ENCODE measurements around the gene ARHGEF19.
"Not testable (repeated sequence)": the region's sequence is repeated elsewhere in the genome, so short reads cannot be mapped to it uniquely, and the experiment has no call there.

Gene ARHGEF19

GRCh38 chr1:16164213-16165072 lies 48.0 kb downstream of the ARHGEF19 start:
- Histone ChIP-seq H3K4me2 (ENCODE audit: low read length) (no peak overlapping the region), H3K4me3 (ENCODE audit: low read length) (no peak overlapping the region), H3K79me2 (ENCODE audit: low read length) (no peaks in the 10 kb centered on the region), H3K27me3 (ENCODE audit: low read depth, low read length) (no peaks in the 10 kb centered on the region), H3K36me3 (replicated peaks; ENCODE audit: low read depth, low read length) (no peaks in the 10 kb centered on the region), H3K4me1 (ENCODE audit: low read length) (peaks cover 10% of the 10 kb centered on the region), H3K9ac (ENCODE audit: low read length) (no peak overlapping the region), H2AFZ (ENCODE audit: low read depth, low read length) (no peak overlapping the region), H4K20me1 (ENCODE audit: insufficient read depth, low read length) (no peaks in the 10 kb centered on the region), H3K9me3 (ENCODE audit: insufficient read depth, low read length) (no peaks in the 10 kb centered on the region), H3K27ac (ENCODE audit: low read length) (no peak overlapping the region)
- TF ChIP-seq EZH2phosphoT487 (IDR thresholded peaks at IDR 0.05; ENCODE audit: low read depth) (no peak), CTCF (IDR thresholded peaks at IDR 0.05; ENCODE audit: low read depth, low read length) (no peak)

- H3K4me1 ChIP-seq (ENCODE audit: low read length); H3K27me3 ChIP-seq (ENCODE audit: low read depth, low read length); H3K27ac ChIP-seq (ENCODE audit: low read length); H3K9me3 ChIP-seq (ENCODE audit: insufficient read depth, low read length); H3K9ac ChIP-seq (ENCODE audit: low read length); H3K79me2 ChIP-seq (ENCODE audit: low read length); H3K4me3 ChIP-seq (ENCODE audit: low read length); H3K4me2 ChIP-seq (ENCODE audit: low read length); H4K20me1 ChIP-seq (ENCODE audit: insufficient read depth, low read length); H3K36me3 ChIP-seq (replicated peaks; ENCODE audit: low read depth, low read length); H2AFZ ChIP-seq (ENCODE audit: low read depth, low read length): not testable (repeated sequence)
Measured at GRCh38 chr1:16163608-16164212, 48.7 kb downstream of the ARHGEF19 start.

GRCh38 chr1:16162163-16162822 lies 50.2 kb downstream of the ARHGEF19 start:
- Histone ChIP-seq H3K27me3 (ENCODE audit: low read depth, low read length) (no peaks in the 10 kb centered on the region), H3K4me2 (ENCODE audit: low read length) (no peak overlapping the region), H3K9me3 (ENCODE audit: insufficient read depth, low read length) (no peaks in the 10 kb centered on the region), H3K9ac (ENCODE audit: low read length) (no peak overlapping the region), H3K4me1 (ENCODE audit: low read length) (no peaks in the 10 kb centered on the region; the same call in 1 of the 2 replicates), H3K27ac (ENCODE audit: low read length) (no peak overlapping the region), H2AFZ (ENCODE audit: low read depth, low read length) (no peak overlapping the region), H3K36me3 (replicated peaks; ENCODE audit: low read depth, low read length) (no peaks in the 10 kb centered on the region), H4K20me1 (ENCODE audit: insufficient read depth, low read length) (no peaks in the 10 kb centered on the region), H3K4me3 (ENCODE audit: low read length) (no peak overlapping the region), H3K79me2 (ENCODE audit: low read length) (no peaks in the 10 kb centered on the region)
- TF ChIP-seq EZH2phosphoT487 (IDR thresholded peaks at IDR 0.05; ENCODE audit: low read depth) (no peak), CTCF (IDR thresholded peaks at IDR 0.05; ENCODE audit: low read depth, low read length) (no peak)

GRCh38 chr1:16161717-16162116 lies 50.7 kb downstream of the ARHGEF19 start:
- H3K27me3 ChIP-seq (ENCODE audit: low read depth, low read length) = no peaks in the 10 kb centered on the region
- H4K20me1 ChIP-seq (ENCODE audit: insufficient read depth, low read length) = no peaks in the 10 kb centered on the region
- no peaks in the 10 kb centered on the region for H3K9me3 ChIP-seq (ENCODE audit: insufficient read depth, low read length)
- H3K9ac ChIP-seq (ENCODE audit: low read length) = no peak overlapping the region
- no peak overlapping the region for H3K4me3 ChIP-seq (ENCODE audit: low read length)
- no peak overlapping the region for H2AFZ ChIP-seq (ENCODE audit: low read depth, low read length)
- TF ChIP-seq EZH2phosphoT487 (IDR thresholded peaks at IDR 0.05; ENCODE audit: low read depth) (no peak), CTCF (IDR thresholded peaks at IDR 0.05; ENCODE audit: low read depth, low read length) (no peak)
- H3K79me2 ChIP-seq (ENCODE audit: low read length) = no peaks in the 10 kb centered on the region
- no peak overlapping the region for H3K27ac ChIP-seq (ENCODE audit: low read length)
- no peaks in the 10 kb centered on the region for H3K4me1 ChIP-seq (ENCODE audit: low read length)
- no peak overlapping the region for H3K4me2 ChIP-seq (ENCODE audit: low read length)
- H3K36me3 ChIP-seq (replicated peaks; ENCODE audit: low read depth, low read length) = no peaks in the 10 kb centered on the region

All from OCI-LY3 (cell line).